Thyroid gland (tissue), 4 donors: ENCODE data around the gene DNER. TPM values are rescaled to one million over a fixed set of nuclear protein-coding genes. Genes with fewer than 3 reads are reported as not detected.
A peak's percentile ranks its signal among the peaks of the same experiment; 100 is the strongest.

Source experiments
- DNase-seq, 2 donors: peaks; one replicate each; pipeline ENCODE4 v3.0.0-alpha.2; 2019
- H3K27ac ChIP-seq, 3 donors: fragments of 200-600 bp; sonication (generic); 1 replicate in 2 of 3; 2 replicates in 1 of 3; pipeline ENCODE4 v1.5.1; 2016 to 2019; ENCODE audit warnings: mild to moderate bottlenecking in 1 of 3, moderate library complexity in 1 of 3
- H3K27me3 ChIP-seq: fragments of 200-600 bp; sonication (generic); one replicate; pipeline ENCODE4 v1.5.1; 2019
- H3K36me3 ChIP-seq, 2 donors: fragments of 200-600 bp; sonication (generic); one replicate each; pipeline ENCODE4 v1.5.1; 2016 to 2019
- H3K4me1 ChIP-seq, 2 donors: fragments of 200-600 bp; sonication (generic); one replicate each; pipeline ENCODE4 v1.5.1; 2017 to 2019
- H3K4me3 ChIP-seq, 3 donors: fragments of 200-600 bp; sonication (generic); replicated peaks in 1 of 3; 1 replicate in 2 of 3; 2 replicates in 1 of 3; pipeline ENCODE4 v1.5.1; 2016; ENCODE audit warnings: mild to moderate bottlenecking in 1 of 3
- H3K9me3 ChIP-seq: fragments of 200-600 bp; sonication (generic); one replicate; pipeline ENCODE4 v1.5.1; 2017
- POLR2A ChIP-seq, 2 donors: fragments of 450-650 bp; IDR thresholded peaks; one replicate each; pipeline ENCODE4 v1.6.1; 2017; ENCODE audit warnings: antibody characterized with exemption in 2 of 2, mild to moderate bottlenecking in 2 of 2, moderate library complexity in 1 of 2
- whole genome bisulfite sequencing, 2 donors: methylation state at CpG; one replicate each; pipeline ENCODE4 v1.1.5; 2017; 5-methylcytosine and 5-hydroxymethylcytosine counted together
- intact Hi-C: fragments of 100-400 bp; cut with DNase I; formaldehyde crosslinking; loops from one replicate; pipeline ENCODE4 v1.15.1; 2023
- total RNA-seq, 4 donors: library from RNA; depleted of rRNA; stranded (reverse); fragments of >200 nt; gene quantifications; one replicate each; pipeline ENCODE4 v1.2.3, GENCODE V29; 2016
- TF ChIP-seq, protein P1 (sequence below), 6 experiments: fragments of 200-600 bp in 3 of 6; fragments of 450-650 bp in 3 of 6; sonication (generic) in 3 of 6; IDR thresholded peaks; one replicate each; pipeline ENCODE4 v1.5.1; 2016 to 2019; ENCODE audit warnings: antibody characterized with exemption in 6 of 6, mild to moderate bottlenecking in 2 of 6, inconsistent platforms in 1 of 6, moderate library complexity in 1 of 6

DNER gene
- total RNA-seq, 4 donors from 2014 or later = 0.13 to 0.93 (median 0.42) TPM; not detected in 1

DNA sequence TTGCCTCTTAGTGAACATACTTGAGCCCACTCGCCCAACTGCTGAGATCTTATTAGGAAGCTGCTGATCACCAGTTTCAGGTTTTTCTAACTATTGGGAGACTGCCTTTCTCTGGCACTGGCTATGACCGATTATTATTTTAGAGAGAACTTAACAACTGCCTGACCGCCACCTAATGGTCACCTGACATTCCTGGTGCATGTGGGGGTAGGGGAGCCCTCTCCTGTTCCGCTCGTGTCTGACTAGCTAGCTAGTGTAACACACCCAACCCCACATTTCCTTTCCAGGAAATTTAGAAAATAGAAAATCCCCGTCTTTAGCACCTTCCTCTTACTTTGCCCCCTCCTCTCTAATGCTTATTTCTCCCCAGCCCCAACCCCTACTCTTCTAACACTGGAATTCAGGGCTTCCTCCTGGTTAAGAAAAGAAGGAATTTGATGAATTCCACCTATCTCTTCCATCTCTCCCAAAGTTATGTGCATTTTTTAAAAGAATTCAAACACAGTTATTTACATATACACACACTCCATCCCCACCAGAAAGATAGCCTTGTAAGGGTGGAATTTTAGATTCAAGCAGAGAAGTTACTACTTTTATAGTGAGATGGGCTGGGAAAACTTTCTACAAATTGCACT lies 19.4 kb upstream of the DNER start:
- no peak for TF ChIP-seq POLR2A (IDR thresholded peaks at IDR 0.05)
- TF ChIP-seq, protein P1, sequence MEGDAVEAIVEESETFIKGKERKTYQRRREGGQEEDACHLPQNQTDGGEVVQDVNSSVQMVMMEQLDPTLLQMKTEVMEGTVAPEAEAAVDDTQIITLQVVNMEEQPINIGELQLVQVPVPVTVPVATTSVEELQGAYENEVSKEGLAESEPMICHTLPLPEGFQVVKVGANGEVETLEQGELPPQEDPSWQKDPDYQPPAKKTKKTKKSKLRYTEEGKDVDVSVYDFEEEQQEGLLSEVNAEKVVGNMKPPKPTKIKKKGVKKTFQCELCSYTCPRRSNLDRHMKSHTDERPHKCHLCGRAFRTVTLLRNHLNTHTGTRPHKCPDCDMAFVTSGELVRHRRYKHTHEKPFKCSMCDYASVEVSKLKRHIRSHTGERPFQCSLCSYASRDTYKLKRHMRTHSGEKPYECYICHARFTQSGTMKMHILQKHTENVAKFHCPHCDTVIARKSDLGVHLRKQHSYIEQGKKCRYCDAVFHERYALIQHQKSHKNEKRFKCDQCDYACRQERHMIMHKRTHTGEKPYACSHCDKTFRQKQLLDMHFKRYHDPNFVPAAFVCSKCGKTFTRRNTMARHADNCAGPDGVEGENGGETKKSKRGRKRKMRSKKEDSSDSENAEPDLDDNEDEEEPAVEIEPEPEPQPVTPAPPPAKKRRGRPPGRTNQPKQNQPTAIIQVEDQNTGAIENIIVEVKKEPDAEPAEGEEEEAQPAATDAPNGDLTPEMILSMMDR (IDR thresholded peaks at IDR 0.05) = no peak
- no peaks in the 10 kb centered on the region for H3K36me3 ChIP-seq
- no peaks in the 10 kb centered on the region for H3K9me3 ChIP-seq
- no peaks in the 10 kb centered on the region for H3K27me3 ChIP-seq
- 64 to 65% methylated on average over 6 of the region's 6 CpGs for WGBS, 2 donors
- DNase-seq = peak in 1 of 2 donors; percentile 15
- no peaks in the 10 kb centered on the region for H3K4me1 ChIP-seq
- no peak overlapping the region for H3K27ac ChIP-seq
- intact Hi-C loops = no loop called here
- H3K4me3 ChIP-seq = no peak overlapping the region

DNA sequence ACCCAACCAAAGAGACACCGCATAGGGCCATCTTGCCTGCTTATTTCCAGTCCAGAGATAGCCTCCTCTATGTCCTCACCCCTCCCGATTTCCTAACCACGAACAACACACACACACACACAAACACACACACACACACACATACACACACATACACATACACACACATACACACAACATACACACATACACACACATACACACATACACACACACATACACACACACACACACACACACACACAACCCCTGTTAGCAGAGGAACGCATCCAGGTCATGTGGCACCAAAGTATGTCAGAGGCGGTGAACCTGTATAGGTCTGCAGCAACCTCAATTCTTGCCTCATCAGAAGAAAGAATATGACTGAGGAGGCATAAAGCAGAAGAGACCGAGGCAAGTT lies 18.5 kb upstream of the DNER start:
- Histone ChIP-seq H3K36me3 (no peaks in the 10 kb centered on the region), H3K9me3 (no peaks in the 10 kb centered on the region), H3K4me3 (no peak overlapping the region), H3K27me3 (no peaks in the 10 kb centered on the region), H3K4me1 (no peaks in the 10 kb centered on the region), H3K27ac (no peak overlapping the region)
- WGBS, 2 donors = 82 to 86% methylated on average over 6 of the region's 6 CpGs
- no peak for TF ChIP-seq POLR2A (IDR thresholded peaks at IDR 0.05)
- TF ChIP-seq, protein P1 (IDR thresholded peaks at IDR 0.05) = no peak
- intact Hi-C loops = no loop called here
- DNase-seq = no peak

GRCh38 chr2:229731916-229732315 lies 17.6 kb upstream of the DNER start:
- no peak for DNase-seq
- intact Hi-C loops = no loop called here
- Histone ChIP-seq H3K9me3 (no peaks in the 10 kb centered on the region), H3K36me3 (no peaks in the 10 kb centered on the region), H3K27ac (no peak overlapping the region), H3K4me3 (no peak overlapping the region), H3K4me1 (no peaks in the 10 kb centered on the region), H3K27me3 (no peaks in the 10 kb centered on the region)
- WGBS, 2 donors = 38 to 47% methylated on average over 4 of the region's 4 CpGs
- no peak for TF ChIP-seq POLR2A (IDR thresholded peaks at IDR 0.05)
- TF ChIP-seq, protein P1 (IDR thresholded peaks at IDR 0.05) = no peak

DNA sequence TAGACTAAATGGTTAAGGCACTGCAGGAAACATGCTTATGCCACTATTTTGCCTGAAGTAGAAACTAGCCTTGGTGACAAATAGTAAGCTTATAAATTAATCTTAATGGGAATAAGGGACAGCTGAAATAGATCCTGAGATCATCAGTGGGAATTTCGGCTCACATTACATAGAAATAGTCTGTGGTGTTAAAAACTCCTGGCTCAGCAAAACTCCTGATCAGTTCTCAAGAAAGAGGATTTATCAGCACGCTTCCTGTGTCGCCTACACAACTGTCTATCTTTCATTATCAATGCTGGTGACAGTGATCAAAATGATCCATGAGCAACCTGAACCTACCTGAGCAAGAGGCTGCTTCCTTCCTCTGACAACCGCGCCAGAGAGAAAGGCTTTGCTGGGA lies 17.0 kb upstream of the DNER start:
- Histone ChIP-seq H3K4me1 (no peaks in the 10 kb centered on the region), H3K36me3 (no peaks in the 10 kb centered on the region), H3K4me3 (no peak overlapping the region), H3K27ac (no peak overlapping the region), H3K9me3 (no peaks in the 10 kb centered on the region), H3K27me3 (no peaks in the 10 kb centered on the region)
- no peak for DNase-seq
- TF ChIP-seq, protein P1 (IDR thresholded peaks at IDR 0.05) = no peak
- TF ChIP-seq POLR2A (IDR thresholded peaks at IDR 0.05) = no peak
- WGBS, 2 donors = 88 to 93% methylated on average over 5 of the region's 5 CpGs
- intact Hi-C loops = no loop called here

GRCh38 chr2:229728370-229728769 lies 14.0 kb upstream of the DNER start:
- Histone ChIP-seq H3K27me3 (no peaks in the 10 kb centered on the region), H3K4me3 (no peak overlapping the region), H3K36me3 (no peaks in the 10 kb centered on the region), H3K9me3 (no peaks in the 10 kb centered on the region), H3K4me1 (no peaks in the 10 kb centered on the region), H3K27ac (no peak overlapping the region)
- intact Hi-C loops = no loop called here
- TF ChIP-seq, protein P1 (IDR thresholded peaks at IDR 0.05) = no peak
- TF ChIP-seq POLR2A (IDR thresholded peaks at IDR 0.05) = no peak
- DNase-seq = no peak
